ENCODE measurements around the gene MSANTD2.

Gene MSANTD2

DNA sequence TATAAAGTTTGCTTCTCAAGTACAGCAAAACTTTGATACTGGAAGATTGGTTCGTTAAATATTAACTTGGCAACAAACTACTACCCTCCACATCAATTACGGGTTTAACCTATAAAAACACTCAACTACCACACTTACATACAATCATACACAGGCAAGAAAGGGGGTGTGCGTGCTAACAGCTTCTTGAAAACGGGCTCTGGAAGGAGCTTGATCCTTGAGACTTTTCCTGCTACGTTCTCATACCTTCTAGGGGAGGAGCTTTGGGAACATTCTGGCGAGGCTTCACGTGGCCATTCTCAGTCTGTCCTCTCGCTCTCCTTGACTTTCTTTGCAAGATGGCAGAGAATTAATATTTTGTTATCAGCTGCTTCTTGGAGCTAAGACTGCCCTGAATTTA, 31.3 kb downstream of the MSANTD2 start:
- H3K36me3 ChIP-seq (ENCODE audit: insufficient read depth, low read length): peaks cover 45% of the 10 kb centered on the region
- H3K4me3 ChIP-seq (ENCODE audit: low read length): no peak overlapping the region
- H3K27me3 ChIP-seq (ENCODE audit: control insufficient read depth, insufficient read depth, low read length): no peaks in the 10 kb centered on the region
- H3K4me2 ChIP-seq (ENCODE audit: low read length): no peak overlapping the region
- H3K9me3 ChIP-seq (replicated peaks; ENCODE audit: low read length): no peaks in the 10 kb centered on the region
- no peak overlapping the region for H3K9ac ChIP-seq (ENCODE audit: low read depth, low read length)
- H3K4me1 ChIP-seq (ENCODE audit: control insufficient read depth, insufficient read depth, low read length): peaks cover 24% of the 10 kb centered on the region

DNA sequence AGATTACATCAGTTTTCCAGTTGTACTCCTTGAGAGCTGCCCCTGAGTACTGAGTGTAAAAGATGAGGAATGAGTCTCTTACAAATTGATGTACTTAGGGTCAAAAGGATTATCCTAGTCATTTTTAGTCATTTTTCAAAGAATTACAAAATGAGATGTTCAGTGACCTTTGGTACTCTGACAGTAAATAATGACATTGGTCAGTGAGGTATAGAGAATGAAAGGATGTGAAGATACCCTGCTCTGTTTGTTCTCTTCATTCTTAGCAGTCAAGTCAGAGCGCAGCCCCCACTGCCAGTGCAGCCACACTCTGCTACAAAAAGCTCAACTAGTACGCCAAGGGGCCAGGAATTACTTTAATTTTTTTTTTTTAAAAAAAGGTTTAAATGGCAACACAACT, 34.0 kb downstream of the MSANTD2 start:
- Histone ChIP-seq H3K4me2 (ENCODE audit: low read length) (no peak overlapping the region), H3K9me3 (replicated peaks; ENCODE audit: low read length) (no peaks in the 10 kb centered on the region), H3K27me3 (ENCODE audit: control insufficient read depth, insufficient read depth, low read length) (peaks cover 15% of the 10 kb centered on the region), H3K36me3 (ENCODE audit: insufficient read depth, low read length) (peaks cover 39% of the 10 kb centered on the region), H3K4me1 (ENCODE audit: control insufficient read depth, insufficient read depth, low read length) (peaks cover 38% of the 10 kb centered on the region), H3K9ac (ENCODE audit: low read depth, low read length) (no peak overlapping the region), H3K4me3 (ENCODE audit: low read length) (no peak overlapping the region)

- peak overlapping the region; percentile 67 for H3K4me3 ChIP-seq (ENCODE audit: low read length)
- H3K27me3 ChIP-seq (ENCODE audit: control insufficient read depth, insufficient read depth, low read length): peaks cover 28% of the 10 kb centered on the region
- H3K9ac ChIP-seq (ENCODE audit: low read depth, low read length): peak overlapping the region; percentile 54
These were observed 36.9 kb downstream of the MSANTD2 start for GRCh38 chr11:124763156-124763947.

DNA sequence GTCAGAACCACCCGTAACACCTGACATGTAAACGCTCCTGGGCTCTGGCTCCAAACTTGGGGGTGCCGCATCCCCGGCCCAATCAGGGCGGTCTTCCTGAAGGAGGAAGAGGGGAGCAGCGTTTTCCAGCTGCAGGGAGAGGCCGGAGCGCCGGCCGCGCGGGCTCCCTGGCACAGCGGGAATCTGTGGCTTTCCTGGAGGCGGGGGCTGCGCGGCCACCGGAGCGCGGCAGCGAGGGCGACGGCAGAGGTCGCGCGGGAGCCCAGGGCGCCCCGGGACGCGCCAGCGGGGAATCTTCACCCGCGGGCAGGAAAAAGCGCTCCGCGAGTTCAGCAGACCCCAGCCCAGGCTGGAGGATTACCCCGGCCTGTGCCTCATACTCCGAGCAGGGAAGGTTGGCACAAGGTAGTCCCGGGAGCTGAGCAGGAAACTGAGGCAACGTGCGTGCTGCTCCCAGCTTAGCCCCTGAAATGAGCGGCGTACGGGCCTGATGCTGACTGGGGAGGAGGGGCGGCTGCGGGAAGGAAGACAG, 37.5 kb downstream of the MSANTD2 start:
- Histone ChIP-seq H3K36me3 (ENCODE audit: insufficient read depth, low read length) (peaks cover 31% of the 10 kb centered on the region), H3K4me3 (ENCODE audit: low read length) (peak overlapping the region; percentile 67), H3K9ac (ENCODE audit: low read depth, low read length) (peak overlapping the region; percentile 54), H3K27me3 (ENCODE audit: control insufficient read depth, insufficient read depth, low read length) (peaks cover 30% of the 10 kb centered on the region), H3K4me2 (ENCODE audit: low read length) (peak overlapping the region; percentile 95), H3K9me3 (replicated peaks; ENCODE audit: low read length) (no peaks in the 10 kb centered on the region), H3K4me1 (ENCODE audit: control insufficient read depth, insufficient read depth, low read length) (peaks cover 29% of the 10 kb centered on the region)

More at GRCh38 chr11:124763156-124763947, 36.9 kb downstream of the MSANTD2 start:
- Histone ChIP-seq H3K4me2 (ENCODE audit: low read length) (peak overlapping the region; percentile 95), H3K9me3 (replicated peaks; ENCODE audit: low read length) (no peaks in the 10 kb centered on the region), H3K36me3 (ENCODE audit: insufficient read depth, low read length) (peaks cover 34% of the 10 kb centered on the region), H3K4me1 (ENCODE audit: control insufficient read depth, insufficient read depth, low read length) (peaks cover 25% of the 10 kb centered on the region)

DNA sequence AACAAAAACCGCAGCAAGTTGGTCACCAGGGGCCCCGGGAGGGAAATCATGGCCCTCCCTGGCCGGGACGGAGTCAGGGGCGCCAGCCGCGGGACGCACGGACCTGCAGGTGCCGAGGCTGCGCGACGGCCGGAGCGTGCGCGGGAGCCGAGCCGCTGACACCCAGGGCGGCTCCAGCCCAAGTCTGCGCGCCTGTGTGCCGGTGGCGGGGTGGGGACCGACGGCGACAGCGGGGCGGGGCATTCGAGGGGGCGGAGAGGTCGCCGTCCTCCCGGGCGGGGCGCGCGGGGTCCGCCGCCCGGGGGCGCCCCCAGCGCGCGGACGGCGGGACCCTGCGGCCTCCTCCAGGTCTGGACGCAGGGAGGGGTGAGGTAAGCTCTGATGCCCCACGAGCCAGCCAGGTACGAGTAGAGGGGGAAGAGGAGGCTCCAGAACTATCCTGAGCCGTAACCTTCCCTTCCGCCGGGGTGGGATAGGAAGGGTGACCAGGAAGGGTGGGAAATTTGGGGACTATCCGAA, 38.0 kb downstream of the MSANTD2 start, which contains the start of gene ESAM:
Gene ESAM (minus strand): TSS at position 186 of the 519 bp plus-strand sequence. CDS start 136 bp downstream, at position 50.
- no peaks in the 10 kb centered on the region for H3K9me3 ChIP-seq (replicated peaks; ENCODE audit: low read length)
- peaks cover 29% of the 10 kb centered on the region for H3K4me1 ChIP-seq (ENCODE audit: control insufficient read depth, insufficient read depth, low read length)
- peak within 1 kb of the TSS; percentile 95 for H3K4me2 ChIP-seq (ENCODE audit: low read length)
- peaks cover 30% of the 10 kb centered on the region for H3K27me3 ChIP-seq (ENCODE audit: control insufficient read depth, insufficient read depth, low read length)
- peak within 1 kb of the TSS; percentile 67 for H3K4me3 ChIP-seq (ENCODE audit: low read length)
- peaks cover 26% of the 10 kb centered on the region for H3K36me3 ChIP-seq (ENCODE audit: insufficient read depth, low read length)
- H3K9ac ChIP-seq (ENCODE audit: low read depth, low read length): peak within 1 kb of the TSS; percentile 54

DNA sequence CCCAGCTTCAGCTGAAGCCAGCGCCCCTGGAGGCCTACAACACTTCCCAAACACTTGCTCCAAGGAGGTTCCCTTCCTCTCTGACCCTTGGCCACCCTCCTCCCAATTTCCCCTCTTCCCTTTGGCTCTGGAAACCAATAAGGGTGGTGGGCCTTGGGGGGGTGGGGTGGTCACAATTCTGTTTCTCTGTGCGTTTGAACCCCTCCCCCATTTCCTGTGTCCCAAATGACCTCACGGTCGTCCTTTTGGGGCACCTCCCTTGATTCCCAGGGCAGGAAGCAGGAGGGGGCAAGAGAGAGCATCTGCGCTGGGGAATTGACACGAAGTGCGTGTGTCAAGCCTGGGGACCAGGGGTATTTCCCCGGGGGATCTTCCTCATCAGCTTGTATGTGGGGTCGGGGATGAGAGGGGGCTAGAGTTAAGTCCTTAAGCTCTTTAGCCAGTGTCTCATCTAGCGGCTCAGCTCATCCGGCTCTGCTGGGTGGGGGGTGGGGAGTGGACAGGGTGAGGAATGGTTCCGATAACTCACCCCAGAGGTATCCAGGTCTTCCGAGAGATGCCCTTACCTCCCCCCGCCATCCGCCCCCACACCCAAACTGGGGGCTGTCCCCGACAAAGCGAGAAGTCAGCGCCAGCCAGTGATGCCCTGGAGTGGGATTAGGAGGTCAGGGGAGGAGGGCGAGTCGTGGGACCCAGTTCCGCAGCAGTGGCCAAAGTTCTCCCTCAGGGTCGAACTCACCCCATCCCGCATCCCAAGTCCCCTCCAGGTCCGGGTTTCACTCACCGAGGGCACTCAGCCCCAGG, 38.7 kb downstream of the MSANTD2 start:
- Histone ChIP-seq H3K4me3 (ENCODE audit: low read length) (no peak overlapping the region), H3K4me1 (ENCODE audit: control insufficient read depth, insufficient read depth, low read length) (peaks cover 29% of the 10 kb centered on the region), H3K36me3 (ENCODE audit: insufficient read depth, low read length) (peaks cover 21% of the 10 kb centered on the region), H3K27me3 (ENCODE audit: control insufficient read depth, insufficient read depth, low read length) (peaks cover 30% of the 10 kb centered on the region), H3K9ac (ENCODE audit: low read depth, low read length) (no peak overlapping the region), H3K4me2 (ENCODE audit: low read length) (peak overlapping the region; percentile 95), H3K9me3 (replicated peaks; ENCODE audit: low read length) (no peaks in the 10 kb centered on the region)

- Histone ChIP-seq H3K9me3 (replicated peaks; ENCODE audit: low read length) (no peaks in the 10 kb centered on the region), H3K27me3 (ENCODE audit: control insufficient read depth, insufficient read depth, low read length) (peaks cover 30% of the 10 kb centered on the region), H3K4me2 (ENCODE audit: low read length) (no peak overlapping the region), H3K36me3 (ENCODE audit: insufficient read depth, low read length) (peaks cover 17% of the 10 kb centered on the region), H3K4me1 (ENCODE audit: control insufficient read depth, insufficient read depth, low read length) (peaks cover 29% of the 10 kb centered on the region), H3K9ac (ENCODE audit: low read depth, low read length) (no peak overlapping the region), H3K4me3 (ENCODE audit: low read length) (no peak overlapping the region)
These were observed 39.4 kb downstream of the MSANTD2 start for GRCh38 chr11:124760806-124761205.

DNA sequence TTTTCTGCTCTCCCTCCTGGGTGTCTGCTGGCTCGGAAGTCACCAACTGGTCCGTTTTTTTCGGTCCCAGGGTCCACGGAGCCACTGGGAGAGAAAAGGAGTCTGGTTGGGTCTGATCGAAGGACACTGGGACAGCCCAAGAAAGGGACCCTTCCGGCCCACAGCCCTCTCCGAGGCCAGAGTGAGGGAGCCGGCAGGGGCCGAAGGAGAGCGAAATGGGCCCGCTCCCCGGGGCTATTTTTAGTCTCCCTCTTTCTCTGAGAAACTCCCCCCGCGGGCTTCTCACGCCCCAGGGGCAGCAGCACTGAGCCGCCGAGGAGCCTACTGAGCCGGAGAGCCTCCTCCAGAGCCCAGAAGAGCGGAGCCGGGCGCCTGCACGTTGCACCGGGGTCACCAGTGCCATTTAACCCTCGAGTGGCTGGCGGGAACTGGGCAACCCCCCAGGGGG, 40.0 kb downstream of the MSANTD2 start:
- Histone ChIP-seq H3K27me3 (ENCODE audit: control insufficient read depth, insufficient read depth, low read length) (peaks cover 30% of the 10 kb centered on the region), H3K4me2 (ENCODE audit: low read length) (no peak overlapping the region), H3K36me3 (ENCODE audit: insufficient read depth, low read length) (peaks cover 11% of the 10 kb centered on the region), H3K4me1 (ENCODE audit: control insufficient read depth, insufficient read depth, low read length) (peaks cover 29% of the 10 kb centered on the region), H3K9me3 (replicated peaks; ENCODE audit: low read length) (no peaks in the 10 kb centered on the region), H3K4me3 (ENCODE audit: low read length) (no peak overlapping the region), H3K9ac (ENCODE audit: low read depth, low read length) (no peak overlapping the region)

DNA sequence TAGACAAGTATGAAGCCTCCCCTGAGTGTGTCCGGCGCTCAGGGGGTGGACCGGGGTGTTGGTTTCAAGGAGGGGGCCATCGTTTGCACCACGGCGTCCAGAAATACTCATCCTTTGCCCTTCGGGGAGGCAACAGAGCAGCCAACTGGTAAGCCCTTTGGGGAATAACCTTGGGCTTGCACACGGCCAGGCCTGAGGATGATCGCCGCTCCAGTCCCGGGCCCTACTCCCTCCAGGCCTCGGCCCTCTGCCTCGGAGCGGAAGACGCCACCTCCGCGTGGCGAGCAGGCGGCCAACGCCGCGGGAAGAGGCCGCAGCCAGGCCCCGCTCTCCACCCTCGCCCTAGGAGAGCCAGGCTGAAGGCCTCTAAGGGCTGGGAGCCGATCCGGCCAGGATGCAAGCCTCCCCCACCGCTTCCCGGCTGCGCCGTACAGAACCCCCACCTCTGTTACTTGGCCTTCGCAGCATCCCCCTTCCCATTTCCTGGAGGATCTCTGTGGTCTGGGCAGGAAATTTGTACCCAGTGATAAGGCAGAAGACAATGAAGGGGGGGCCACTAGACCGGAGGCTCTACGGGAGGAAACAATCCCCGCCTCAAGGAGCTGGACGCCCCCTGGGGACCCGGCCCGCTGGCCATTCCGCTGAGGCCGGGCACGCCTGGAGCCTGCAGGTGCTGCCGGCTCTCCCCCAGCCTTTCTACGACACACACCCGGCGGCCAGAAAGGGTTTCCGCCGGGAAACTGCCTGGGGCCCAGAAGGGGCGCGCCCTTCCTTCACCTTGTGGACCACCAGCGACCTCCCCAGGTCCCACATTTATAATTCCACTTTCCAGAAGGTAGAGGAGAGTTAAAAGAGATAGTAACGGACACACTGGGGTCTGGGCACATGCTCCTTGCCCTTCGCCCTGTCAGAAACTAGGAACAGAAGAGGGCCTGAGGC, 40.7 kb downstream of the MSANTD2 start:
- H3K27me3 ChIP-seq (ENCODE audit: control insufficient read depth, insufficient read depth, low read length): peaks cover 30% of the 10 kb centered on the region
- no peak overlapping the region for H3K4me2 ChIP-seq (ENCODE audit: low read length)
- H3K9me3 ChIP-seq (replicated peaks; ENCODE audit: low read length): no peaks in the 10 kb centered on the region
- H3K36me3 ChIP-seq (ENCODE audit: insufficient read depth, low read length): peaks cover 4% of the 10 kb centered on the region
- H3K9ac ChIP-seq (ENCODE audit: low read depth, low read length): no peak overlapping the region
- no peak overlapping the region for H3K4me3 ChIP-seq (ENCODE audit: low read length)
- peaks cover 34% of the 10 kb centered on the region for H3K4me1 ChIP-seq (ENCODE audit: control insufficient read depth, insufficient read depth, low read length)

DNA sequence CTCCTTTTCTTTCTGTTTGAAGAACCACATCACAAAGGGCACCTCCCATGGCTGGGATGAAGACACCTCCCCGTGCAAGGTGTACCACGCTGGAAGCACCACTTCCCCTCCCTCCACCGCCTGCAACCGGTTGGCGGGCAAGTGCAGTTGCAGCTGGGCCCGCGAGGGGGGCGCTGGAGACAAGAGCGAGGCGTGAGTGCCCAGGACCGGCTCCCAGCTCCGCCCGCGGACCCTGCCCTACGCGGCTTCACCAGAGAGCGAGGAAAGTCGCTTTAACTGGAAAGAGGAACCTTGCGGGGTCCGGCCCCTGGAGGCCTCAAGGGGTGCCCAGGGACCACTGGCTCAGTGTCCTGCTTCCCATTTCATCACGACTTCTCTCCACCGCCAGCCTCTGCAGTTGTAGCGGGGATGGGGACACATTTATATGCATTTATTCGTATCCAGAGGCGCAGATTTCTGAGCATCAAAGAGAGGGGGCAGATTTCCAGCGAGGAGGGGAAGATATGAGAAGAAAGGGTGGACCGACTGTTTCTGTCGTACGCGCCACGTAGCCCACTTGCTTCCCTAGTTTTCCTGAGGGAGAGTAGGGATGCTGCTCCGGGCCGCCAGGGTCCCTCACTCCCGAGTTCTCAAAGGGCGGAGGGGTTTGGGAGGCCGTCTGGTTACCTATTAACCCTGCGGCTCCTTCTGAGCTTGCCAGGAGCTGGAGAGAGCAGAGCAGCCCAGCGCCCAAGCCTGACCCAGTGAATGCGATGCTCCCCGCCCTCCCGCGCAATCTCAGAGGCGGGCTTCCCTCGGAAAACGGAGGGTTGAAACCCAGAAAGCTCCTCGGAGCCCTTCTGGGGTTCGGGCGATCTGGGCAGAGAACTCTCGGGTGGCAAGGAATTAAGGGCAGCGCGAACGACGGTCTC, 41.6 kb downstream of the MSANTD2 start:
- H3K9me3 ChIP-seq (replicated peaks; ENCODE audit: low read length): no peaks in the 10 kb centered on the region
- peaks cover 37% of the 10 kb centered on the region for H3K4me1 ChIP-seq (ENCODE audit: control insufficient read depth, insufficient read depth, low read length)
- H3K9ac ChIP-seq (ENCODE audit: low read depth, low read length): peak overlapping the region; percentile 10
- peak overlapping the region; percentile 84 for H3K4me2 ChIP-seq (ENCODE audit: low read length)
- no peaks in the 10 kb centered on the region for H3K36me3 ChIP-seq (ENCODE audit: insufficient read depth, low read length)
- peak overlapping the region; percentile 58 for H3K4me3 ChIP-seq (ENCODE audit: low read length)
- peaks cover 30% of the 10 kb centered on the region for H3K27me3 ChIP-seq (ENCODE audit: control insufficient read depth, insufficient read depth, low read length)
